BE2C (cell line): ENCODE measurements around the gene APLF.
"Not testable (repeated sequence)": the region's sequence is repeated elsewhere in the genome, so short reads cannot be mapped to it uniquely, and the experiment has no call there.

Source experiments
- DNase-seq: peaks from one replicate; pipeline ENCODE4 v3.0.0-alpha.2; 2020
- H3K27me3 ChIP-seq: fragments of 250-450 bp; sonication (Bioruptor Pico); 2 replicates; pipeline ENCODE4 v1.5.1; 2020; ENCODE audit warnings: mild to moderate bottlenecking
- H3K36me3 ChIP-seq: fragments of 250-450 bp; sonication (Bioruptor Pico); 2 replicates; pipeline ENCODE4 v1.5.1; 2020; ENCODE audit warnings: mild to moderate bottlenecking
- H3K4me1 ChIP-seq: fragments of 250-450 bp; sonication (Bioruptor Pico); 2 replicates; pipeline ENCODE4 v1.5.1; 2020
- H3K4me3 ChIP-seq: 2 replicates; pipeline ENCODE4 v1.5.1; 2011; ENCODE audit warnings: low read depth, low read length
- H3K9me3 ChIP-seq: fragments of 250-450 bp; sonication (Bioruptor Pico); 2 replicates; pipeline ENCODE4 v1.5.1; 2020
- TF ChIP-seq, protein P1 (sequence below): IDR thresholded peaks from 2 replicates; pipeline ENCODE4 v1.5.1; 2012; ENCODE audit warnings: mild to moderate bottlenecking, low read depth, low read length

Gene APLF

DNA sequence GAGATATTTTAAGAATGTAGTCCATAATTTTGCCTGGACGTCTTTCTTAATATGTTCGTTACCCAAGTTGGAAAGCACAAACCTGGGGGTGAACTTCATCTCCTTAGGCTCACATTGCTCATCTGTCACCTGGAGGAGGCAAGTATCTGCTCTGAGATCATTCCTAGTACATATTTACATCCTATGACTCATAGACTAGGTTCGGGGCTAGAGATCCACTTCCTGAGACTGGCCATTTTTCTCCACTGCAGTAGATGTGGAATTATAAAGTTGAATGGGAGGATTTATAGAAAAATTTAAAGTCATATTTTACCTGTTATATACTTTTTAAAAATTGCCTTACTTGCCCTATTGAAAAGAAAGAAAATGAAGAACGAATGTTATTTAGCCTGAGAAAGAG, 98.5 kb downstream of the APLF start:
- no peaks in the 10 kb centered on the region for H3K36me3 ChIP-seq
- no peak for DNase-seq
- H3K4me3 ChIP-seq: no peak overlapping the region
- TF ChIP-seq, protein P1, sequence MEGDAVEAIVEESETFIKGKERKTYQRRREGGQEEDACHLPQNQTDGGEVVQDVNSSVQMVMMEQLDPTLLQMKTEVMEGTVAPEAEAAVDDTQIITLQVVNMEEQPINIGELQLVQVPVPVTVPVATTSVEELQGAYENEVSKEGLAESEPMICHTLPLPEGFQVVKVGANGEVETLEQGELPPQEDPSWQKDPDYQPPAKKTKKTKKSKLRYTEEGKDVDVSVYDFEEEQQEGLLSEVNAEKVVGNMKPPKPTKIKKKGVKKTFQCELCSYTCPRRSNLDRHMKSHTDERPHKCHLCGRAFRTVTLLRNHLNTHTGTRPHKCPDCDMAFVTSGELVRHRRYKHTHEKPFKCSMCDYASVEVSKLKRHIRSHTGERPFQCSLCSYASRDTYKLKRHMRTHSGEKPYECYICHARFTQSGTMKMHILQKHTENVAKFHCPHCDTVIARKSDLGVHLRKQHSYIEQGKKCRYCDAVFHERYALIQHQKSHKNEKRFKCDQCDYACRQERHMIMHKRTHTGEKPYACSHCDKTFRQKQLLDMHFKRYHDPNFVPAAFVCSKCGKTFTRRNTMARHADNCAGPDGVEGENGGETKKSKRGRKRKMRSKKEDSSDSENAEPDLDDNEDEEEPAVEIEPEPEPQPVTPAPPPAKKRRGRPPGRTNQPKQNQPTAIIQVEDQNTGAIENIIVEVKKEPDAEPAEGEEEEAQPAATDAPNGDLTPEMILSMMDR: no peak
- no peaks in the 10 kb centered on the region for H3K4me1 ChIP-seq
- no peaks in the 10 kb centered on the region for H3K9me3 ChIP-seq
- no peaks in the 10 kb centered on the region for H3K27me3 ChIP-seq

DNA sequence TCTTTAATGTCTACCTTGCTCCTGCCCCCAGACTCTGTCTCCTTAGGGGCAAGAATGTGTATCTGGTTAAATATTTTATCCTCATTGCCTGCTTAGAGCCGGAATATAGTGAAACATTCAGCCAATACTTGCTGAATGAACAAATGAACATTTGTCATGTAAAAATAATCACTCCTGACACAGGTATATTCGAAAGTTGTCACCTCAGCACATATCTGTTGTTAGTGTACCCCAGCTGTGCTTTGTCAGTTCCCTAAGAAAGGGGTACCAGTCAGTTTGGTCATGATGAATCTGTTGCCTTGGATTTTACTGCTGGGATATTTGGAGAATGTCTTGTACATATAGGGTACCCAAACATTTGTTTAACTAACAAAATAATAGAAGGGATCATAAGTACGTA, 99.0 kb downstream of the APLF start:
- H3K27me3 ChIP-seq: no peaks in the 10 kb centered on the region
- TF ChIP-seq, protein P1: no peak
- no peaks in the 10 kb centered on the region for H3K9me3 ChIP-seq
- DNase-seq: no peak
- H3K4me3 ChIP-seq: no peak overlapping the region
- no peaks in the 10 kb centered on the region for H3K4me1 ChIP-seq
- no peaks in the 10 kb centered on the region for H3K36me3 ChIP-seq

DNA sequence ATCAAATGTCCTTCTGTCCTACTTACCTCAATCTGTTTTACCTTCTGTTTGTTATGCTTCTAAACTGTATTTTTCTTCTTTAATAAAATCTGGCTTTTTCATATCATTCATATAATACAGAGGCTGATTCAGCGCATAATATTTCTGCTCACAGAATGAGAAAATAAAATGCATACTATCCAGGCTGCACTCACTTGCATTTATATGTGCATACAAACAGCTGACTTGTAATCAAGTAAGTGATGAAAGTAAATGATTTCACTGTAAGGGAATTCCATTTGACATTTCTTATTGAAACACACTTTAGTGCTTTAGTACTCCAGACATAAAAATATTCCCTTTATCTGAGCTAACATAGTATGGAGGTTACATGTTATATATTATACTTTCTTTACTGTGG, 100.7 kb downstream of the APLF start:
- H3K9me3 ChIP-seq: no peaks in the 10 kb centered on the region
- no peak overlapping the region for H3K4me3 ChIP-seq
- no peaks in the 10 kb centered on the region for H3K27me3 ChIP-seq
- TF ChIP-seq, protein P1: no peak
- no peaks in the 10 kb centered on the region for H3K36me3 ChIP-seq
- DNase-seq: no peak
- no peaks in the 10 kb centered on the region for H3K4me1 ChIP-seq

DNA sequence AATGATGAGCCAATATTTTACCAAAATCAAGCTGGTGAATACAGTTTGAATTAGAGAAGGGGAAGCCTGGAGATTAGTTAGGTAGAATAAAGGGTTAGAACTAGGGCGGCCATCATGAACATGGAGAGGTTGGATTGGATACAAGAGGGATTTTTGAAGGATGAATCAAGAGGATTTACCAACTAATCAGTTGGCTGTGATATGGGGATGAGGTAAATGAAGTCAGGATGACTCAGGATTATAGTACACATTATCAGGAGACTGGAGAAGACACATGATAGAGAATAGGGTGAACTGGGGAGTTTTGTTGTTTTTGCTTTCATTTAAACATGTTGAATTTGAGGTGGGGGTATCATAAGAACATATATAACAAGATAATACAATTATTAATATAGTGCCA, 102.2 kb downstream of the APLF start:
- H3K27me3 ChIP-seq: no peaks in the 10 kb centered on the region
- DNase-seq: no peak
- H3K4me1 ChIP-seq: no peaks in the 10 kb centered on the region
- no peak overlapping the region for H3K4me3 ChIP-seq
- TF ChIP-seq, protein P1: no peak
- H3K9me3 ChIP-seq: no peaks in the 10 kb centered on the region
- H3K36me3 ChIP-seq: no peaks in the 10 kb centered on the region

DNA sequence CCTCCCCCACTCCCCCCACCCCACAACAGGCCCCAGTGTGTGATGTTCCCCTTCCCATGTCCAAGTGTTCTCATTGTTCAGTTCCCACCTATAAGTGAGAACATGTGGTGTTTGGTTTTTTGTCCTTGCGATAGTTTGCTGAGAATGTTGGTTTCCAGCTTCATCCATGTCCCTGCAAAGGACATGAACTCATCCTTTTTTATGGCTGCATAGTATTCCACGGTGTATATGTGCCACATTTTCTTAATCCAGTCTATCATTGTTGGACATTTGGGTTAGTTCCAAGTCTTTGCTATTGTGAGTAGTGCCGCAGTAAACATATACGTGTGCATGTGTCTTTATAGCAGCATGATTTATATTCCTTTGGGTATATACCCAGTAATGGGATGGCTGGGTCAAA, 103.0 kb downstream of the APLF start:
- DNase-seq, H3K9me3 ChIP-seq, H3K36me3 ChIP-seq, H3K4me1 ChIP-seq, H3K27me3 ChIP-seq, H3K4me3 ChIP-seq: not testable (repeated sequence)

DNA sequence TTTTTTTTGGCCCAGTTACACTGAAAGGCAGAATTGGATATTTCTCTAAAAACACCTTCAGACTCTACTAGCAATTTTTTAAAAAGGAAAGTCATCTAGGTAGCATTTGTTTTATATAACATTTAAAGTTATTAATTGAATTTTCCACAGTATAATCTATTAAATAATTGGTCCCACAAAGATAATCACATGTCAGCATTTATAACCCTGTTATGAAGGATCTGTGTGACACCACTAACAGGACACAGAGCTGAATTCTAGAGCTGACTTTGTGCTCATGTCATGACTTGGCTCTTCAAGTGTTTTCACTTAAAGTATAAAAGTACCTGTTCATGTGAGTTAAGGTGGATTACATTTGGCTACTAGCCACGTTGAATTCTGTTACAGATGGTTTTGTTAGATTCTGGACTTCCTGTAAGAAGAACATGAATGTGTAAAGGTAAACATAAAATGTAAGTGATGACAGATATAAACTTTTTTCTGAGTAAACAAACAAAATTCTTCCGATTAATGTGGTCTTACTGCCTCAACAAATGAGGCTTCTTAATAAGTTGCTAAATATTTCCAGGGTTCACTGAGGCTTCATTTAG, 106.9 kb downstream of the APLF start:
- DNase-seq: no peak
- no peak overlapping the region for H3K4me3 ChIP-seq
- TF ChIP-seq, protein P1: no peak
- no peaks in the 10 kb centered on the region for H3K9me3 ChIP-seq
- no peaks in the 10 kb centered on the region for H3K4me1 ChIP-seq
- no peaks in the 10 kb centered on the region for H3K36me3 ChIP-seq
- H3K27me3 ChIP-seq: no peaks in the 10 kb centered on the region

DNA sequence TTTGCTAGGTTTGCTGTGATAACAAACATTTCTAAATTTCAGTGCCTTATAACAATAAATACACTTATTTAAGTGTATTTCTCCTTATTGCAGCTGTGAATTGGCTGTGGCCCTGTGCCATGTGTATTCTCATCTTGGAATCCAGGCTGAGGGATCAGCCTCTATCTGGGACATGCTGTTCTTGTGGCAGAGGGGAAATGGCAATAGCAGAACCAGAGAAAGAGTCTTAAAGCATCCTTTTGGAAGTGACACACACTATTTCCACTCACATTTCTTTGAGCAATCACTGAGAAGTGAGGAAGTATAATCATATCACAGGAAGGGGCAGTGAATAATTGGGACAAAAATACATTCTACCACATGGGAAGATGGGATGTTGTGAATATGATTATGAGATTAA, 109.8 kb downstream of the APLF start:
- Histone ChIP-seq H3K4me3 (no peak overlapping the region), H3K27me3 (no peaks in the 10 kb centered on the region), H3K9me3 (no peaks in the 10 kb centered on the region), H3K4me1 (no peaks in the 10 kb centered on the region), H3K36me3 (no peaks in the 10 kb centered on the region)
- TF ChIP-seq, protein P1: no peak
- no peak for DNase-seq
